ENCODE measurements around the gene EHF. TPM values are rescaled to one million over a fixed set of nuclear protein-coding genes. Genes with fewer than 3 reads are reported as not detected.
"Not testable (repeated sequence)": the region's sequence is repeated elsewhere in the genome, so short reads cannot be mapped to it uniquely, and the experiment has no call there.

EHF gene
- total RNA-seq, 1 donor from 2014 or later: 2.8 TPM

DNA sequence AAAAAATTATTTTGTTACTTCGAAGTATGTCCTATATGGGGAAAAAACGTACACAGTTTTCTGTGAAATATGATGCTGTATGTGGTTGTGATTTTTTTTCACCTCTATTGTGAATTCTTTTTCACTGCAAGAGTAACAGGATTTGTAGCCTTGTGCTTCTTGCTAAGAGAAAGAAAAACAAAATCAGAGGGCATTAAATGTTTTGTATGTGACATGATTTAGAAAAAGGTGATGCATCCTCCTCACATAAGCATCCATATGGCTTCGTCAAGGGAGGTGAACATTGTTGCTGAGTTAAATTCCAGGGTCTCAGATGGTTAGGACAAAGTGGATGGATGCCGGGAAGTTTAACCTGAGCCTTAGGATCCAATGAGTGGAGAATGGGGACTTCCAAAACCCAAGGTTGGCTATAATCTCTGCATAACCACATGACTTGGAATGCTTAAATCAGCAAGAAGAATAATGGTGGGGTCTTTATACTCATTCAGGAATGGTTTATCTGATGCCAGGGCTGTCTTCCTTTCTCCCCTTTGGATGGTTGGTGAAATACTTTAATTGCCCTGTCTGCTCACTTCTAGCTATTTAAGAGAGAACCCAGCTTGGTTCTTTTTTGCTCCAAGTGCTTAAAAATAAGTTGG, 38.3 kb downstream of the EHF start:
- DNase-seq (ENCODE audit: low spot score): no peak
- ATAC-seq: no peak

GRCh38 chr11:34665077-34665835, 44.4 kb downstream of the EHF start:
- ATAC-seq: peak; percentile 89

DNA sequence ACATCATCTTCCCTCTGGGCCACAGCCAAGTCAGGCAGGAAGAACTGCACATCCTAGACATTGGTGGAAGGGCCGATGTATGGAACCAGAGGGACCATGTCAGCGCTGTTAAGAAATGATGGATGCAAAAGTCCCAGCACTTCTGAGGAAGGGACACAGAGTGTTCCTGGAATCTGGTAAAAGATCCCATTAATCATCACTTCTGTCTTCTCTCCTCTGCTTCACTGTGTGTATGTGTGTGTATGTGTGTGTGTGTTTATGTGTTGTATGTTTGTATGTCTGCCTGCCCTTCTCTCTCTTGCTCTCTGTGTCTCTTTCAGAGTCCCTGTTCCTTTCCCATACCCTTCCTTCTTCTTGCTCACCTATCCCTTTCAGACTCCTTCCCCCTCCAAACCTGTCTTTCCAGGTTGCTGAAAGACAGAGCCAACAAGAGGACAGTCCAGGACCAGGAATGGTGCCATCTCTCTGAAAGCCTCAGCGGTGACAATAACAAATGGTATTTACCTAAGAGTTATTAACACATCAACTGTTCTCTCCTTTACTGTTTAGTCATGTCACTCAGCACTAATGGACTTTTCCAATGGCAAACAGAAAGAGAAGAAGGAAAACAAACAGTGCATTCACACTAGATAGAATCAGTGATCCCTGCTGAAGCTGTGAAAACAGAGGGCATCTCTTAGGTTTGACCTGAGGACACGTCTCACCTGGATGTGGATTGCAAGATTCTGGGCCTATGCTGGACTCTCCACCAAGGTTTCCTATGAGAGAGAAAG, 47.1 kb downstream of the EHF start:
- DNase-seq (ENCODE audit: low spot score): no peak
- ATAC-seq: peak; percentile 71

More at GRCh38 chr11:34665077-34665835, 44.4 kb downstream of the EHF start:
- no peak for DNase-seq (ENCODE audit: low spot score)

DNA sequence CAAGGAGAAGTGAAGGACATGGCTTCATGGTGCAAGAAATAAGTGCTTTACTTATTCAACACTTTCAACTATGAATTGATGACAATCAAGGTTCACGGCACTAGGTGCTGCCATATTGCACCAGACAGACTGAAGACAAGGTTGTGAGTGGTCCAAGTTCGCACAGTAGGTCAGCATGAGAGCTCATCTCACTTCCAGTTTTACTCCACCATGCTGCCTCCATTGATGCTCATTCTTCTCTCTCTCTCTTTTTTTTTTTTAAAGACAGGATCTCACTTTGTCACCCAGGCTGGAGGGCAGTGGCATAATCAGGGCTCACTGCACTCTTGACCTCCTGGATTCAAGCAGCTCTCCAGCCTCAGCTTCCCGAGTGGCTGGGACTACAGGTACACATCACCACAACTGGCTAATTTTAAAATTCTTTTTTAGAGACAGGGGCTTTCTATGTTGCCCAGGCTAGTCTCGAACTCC, 47.7 kb downstream of the EHF start:
- ATAC-seq (no peak), DNase-seq (ENCODE audit: low spot score) (no peak)

- no peak for ATAC-seq
- no peak for DNase-seq (ENCODE audit: low spot score)
Measured at GRCh38 chr11:34669458-34669857, 48.6 kb downstream of the EHF start.

DNA sequence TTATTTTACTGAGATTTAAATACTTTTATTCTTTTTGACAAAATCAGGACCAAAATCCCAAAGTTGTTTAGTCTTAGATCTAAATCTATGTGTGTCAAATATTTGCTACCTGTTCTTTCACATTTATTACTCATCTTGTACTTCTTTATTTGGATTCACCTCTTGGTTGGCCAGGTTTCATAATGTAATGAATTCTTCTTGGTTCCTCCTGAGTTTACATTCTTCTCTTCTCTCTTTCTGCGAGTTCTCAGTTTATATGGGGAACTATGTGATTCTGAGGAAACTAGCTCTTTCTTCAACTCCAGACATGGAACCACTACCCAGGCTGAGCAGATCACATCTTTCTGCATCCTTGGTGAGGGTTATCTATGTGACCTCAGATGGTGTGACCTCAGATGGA, 50.2 kb downstream of the EHF start:
- no peak for DNase-seq (ENCODE audit: low spot score)

DNA sequence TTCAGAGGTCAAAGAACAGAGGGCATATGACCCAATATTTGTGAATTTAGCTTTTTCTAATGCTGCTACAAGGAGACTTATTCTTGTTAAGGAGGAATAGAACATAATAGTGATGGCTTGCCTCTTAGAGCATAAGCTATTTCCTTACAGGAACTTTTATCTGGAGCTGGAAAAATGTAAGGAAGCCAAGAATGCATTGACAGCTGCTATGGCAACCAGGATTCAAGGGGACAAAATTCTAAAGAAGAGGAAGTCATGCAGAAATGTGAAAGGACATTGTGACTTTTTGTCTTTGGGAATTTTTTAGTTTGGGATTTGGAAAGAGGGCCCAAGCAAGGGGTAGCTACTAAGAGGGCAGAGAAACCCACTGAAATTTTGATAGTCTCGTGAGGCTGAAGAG, 51.1 kb downstream of the EHF start:
- no peak for DNase-seq (ENCODE audit: low spot score)

More for the DNA sequence above, 50.2 kb downstream of the EHF start:
- no peak for ATAC-seq

GRCh38 chr11:34674038-34674437, 53.1 kb downstream of the EHF start:
- ATAC-seq (no peak), DNase-seq (ENCODE audit: low spot score) (no peak)

More for the DNA sequence above, 51.1 kb downstream of the EHF start:
- no peak for ATAC-seq

DNA sequence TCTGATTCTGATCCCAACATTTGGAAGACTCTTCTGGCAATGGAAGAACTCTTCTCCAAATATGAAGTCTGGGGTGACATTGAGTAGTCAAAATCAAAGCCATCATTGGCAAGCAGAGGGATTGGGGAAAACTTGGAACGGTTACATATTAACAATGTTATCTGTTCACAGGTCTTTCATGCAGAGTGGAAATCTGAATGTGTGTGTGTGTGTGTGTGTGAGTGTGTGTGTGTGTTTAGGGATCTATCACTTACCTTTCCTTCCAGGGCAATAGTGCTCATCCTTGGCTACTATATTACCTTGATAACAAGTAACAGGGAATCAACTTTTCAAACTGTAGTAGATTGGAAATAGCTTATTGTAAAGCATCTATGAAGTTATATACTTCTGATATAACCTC, 55.3 kb downstream of the EHF start:
- no peak for DNase-seq (ENCODE audit: low spot score)
- peak; percentile 37 for ATAC-seq

DNA sequence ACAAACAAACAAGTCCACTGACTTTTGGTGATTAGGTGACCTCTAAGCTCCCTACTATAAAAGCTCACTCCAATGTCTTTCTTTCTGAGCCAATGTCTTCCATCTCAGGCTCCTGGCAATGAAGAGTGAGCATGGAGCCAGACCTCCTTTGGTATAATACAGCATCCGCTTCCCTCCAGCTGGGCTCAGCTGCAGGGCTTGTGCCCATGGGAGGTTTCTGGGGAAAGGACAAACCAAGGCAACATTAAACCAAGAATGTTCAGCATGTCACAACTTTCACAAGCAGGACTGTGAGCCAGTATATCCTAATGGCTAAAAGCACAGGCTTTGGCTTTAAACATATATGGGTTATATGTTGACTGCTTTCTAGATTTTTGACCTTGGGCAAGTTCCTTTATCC, 58.8 kb downstream of the EHF start:
- no peak for DNase-seq (ENCODE audit: low spot score)
- ATAC-seq: no peak

- no peak for DNase-seq (ENCODE audit: low spot score)
- ATAC-seq: no peak
Measured at GRCh38 chr11:34680206-34680605, 59.3 kb downstream of the EHF start.

DNA sequence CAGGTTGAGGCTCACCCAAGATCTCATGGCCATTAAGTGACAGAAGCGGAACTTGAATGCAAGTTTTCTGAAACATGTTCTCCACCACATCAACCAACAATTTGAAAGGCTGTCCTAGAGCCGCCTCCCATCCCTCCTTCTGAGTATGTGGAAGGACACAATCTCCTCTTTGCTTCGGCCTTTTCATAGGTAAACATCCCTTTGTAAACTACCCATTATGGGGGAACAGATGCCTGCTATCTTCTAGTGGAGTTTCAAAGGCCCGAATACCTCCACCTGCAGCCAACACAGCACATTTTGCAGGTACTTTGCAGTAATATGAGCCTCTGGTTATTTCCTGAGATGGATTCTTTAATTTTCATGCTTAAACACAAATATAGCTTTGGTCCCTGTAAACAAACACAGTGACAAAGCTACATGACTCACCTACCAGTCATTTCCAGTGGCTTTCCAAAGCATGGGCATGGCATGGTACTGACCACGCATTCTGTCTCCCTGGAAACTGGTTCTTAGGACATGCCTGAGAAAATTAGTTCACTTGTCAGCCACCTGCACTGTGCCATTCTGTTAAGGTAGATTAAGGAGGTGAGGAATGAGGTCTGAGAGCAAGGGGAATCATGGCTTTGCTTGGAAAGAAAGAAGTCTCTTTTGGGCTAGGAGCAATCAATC, 60.2 kb downstream of the EHF start:
- ATAC-seq: no peak
- no peak for DNase-seq (ENCODE audit: low spot score)

- ATAC-seq (no peak), DNase-seq (ENCODE audit: low spot score) (no peak)
Measured at GRCh38 chr11:34682825-34683224, 61.9 kb downstream of the EHF start.

GRCh38 chr11:34683396-34683795, 62.5 kb downstream of the EHF start:
- no peak for DNase-seq (ENCODE audit: low spot score)
- ATAC-seq: no peak

DNA sequence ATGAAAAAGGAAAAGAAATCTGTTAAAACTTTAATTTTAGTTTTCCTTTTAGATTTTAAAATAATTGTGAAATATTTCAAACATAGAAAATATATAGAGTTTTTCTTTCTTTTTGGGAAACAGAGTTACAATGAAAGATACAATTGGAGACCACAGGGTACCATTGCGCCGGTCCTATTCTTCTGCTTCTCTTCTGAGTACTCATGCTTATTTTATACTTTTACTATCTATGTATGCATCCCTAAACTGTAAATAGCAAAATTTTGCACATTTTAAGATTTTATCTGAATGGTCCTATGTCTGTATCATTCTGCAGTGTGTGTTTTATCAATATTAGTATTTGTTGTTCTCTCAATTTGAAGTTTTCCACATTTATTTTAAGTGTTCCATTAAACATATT, 65.0 kb downstream of the EHF start:
- DNase-seq (ENCODE audit: low spot score) (no peak), ATAC-seq (no peak)

DNA sequence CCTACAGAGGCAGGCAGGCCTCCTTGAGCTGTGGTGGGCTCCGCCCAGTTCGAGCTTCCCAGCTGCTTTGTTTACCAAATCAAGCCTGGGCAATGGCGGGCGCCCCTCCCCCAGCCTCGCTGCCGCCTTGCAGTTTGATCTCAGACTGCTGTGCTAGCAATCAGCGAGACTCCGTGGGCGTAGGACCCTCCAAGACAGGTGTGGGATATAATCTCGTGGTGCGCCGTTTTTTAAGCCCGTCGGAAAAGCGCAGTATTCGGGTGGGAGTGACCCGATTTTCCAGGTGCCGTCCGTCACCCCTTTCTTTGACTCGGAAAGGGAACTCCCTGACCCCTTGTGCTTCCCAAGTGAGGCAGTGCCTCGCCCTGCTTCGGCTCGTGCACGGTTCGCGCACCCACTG, 71.4 kb downstream of the EHF start:
- not testable (repeated sequence) for ATAC-seq; DNase-seq (ENCODE audit: low spot score)

DNA sequence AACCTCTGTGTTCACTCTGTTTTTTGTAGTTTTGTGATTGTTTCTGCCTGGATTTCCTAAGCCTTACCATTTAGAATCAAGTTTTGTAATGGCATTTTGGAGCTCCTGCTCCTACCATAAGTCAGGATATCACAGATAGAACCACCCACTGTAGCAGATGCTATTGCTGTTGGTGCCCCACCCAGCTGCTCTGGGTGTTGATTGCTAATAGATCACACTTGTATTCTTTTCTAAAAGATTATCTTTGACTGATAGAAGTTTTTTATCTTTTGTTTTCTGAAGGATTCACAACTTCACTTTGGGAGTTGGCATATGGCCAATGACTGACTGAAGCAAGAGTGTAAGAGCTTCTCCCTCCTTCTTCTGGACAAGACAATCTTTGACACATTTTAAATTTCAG, 76.0 kb downstream of the EHF start:
- ATAC-seq (no peak), DNase-seq (ENCODE audit: low spot score) (no peak)

DNA sequence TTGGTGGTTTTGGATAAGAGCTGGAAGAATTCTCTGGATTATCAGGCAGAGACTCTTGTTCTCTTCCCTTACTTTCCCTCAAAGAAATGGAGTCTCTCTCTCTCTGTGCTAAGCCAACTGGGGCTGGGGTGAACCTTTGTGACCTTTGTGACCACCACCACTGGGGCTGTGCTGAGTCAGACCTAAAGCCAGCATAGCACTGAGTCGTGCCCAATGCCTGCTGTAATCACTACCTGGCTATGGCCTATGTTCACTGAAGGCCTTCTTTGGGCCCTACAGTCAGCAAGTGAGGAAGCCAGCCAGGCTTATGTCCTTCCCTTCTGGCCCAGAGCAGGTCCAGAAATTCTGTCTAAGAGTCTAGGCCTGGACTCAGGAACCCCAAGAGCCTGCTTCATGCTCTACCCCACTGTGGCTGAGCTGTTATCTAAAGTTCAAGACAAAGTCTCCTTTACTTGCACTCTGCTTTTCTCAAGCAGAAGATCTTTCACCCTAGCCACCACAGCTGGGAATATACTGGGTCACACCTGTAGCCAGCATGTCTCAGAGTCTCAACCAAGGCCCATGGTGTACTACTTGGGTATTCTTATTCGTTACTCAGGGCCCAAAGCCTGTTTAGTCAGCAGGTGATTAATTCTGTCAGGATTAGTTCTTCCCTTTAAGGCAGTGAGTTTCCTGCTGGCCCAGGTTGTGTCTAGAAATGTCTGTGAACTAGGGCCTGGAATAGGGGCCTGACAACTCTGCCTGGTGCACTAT, 86.0 kb downstream of the EHF start:
- ATAC-seq (peak; percentile 25), DNase-seq (ENCODE audit: low spot score) (no peak)

GRCh38 chr11:34707462-34707840, 86.6 kb downstream of the EHF start:
- ATAC-seq (no peak), DNase-seq (ENCODE audit: low spot score) (no peak)
